K562 (cell line): ENCODE data around the gene RAB7A. TPM values are rescaled to one million over a fixed set of nuclear protein-coding genes. Genes with fewer than 3 reads are reported as not detected.

ENCODE experiments used
- CBFB ChIP-seq: sonication (generic); formaldehyde crosslinking; IDR thresholded peaks from 2 replicates; pipeline ENCODE4 v1.4.0; 2020; ENCODE audit warnings: mild to moderate bottlenecking, missing genetic modification reagents
- CBX3 ChIP-seq, 2 experiments: IDR thresholded peaks; 1 replicate in 1 of 2; 2 replicates in 1 of 2; pipeline ENCODE4 v1.6.1; 2012; ENCODE audit warnings: inconsistent platforms in 2 of 2, low read length in 2 of 2, borderline replicate concordance in 1 of 2, control low read depth in 1 of 2
- CBX5 ChIP-seq: IDR thresholded peaks from 2 replicates; pipeline ENCODE4 v1.6.1; 2014; ENCODE audit warnings: low read depth, borderline replicate concordance
- FOXK2 ChIP-seq, 2 experiments: fragments of 450-650 bp; IDR thresholded peaks in 1 of 2; conservative IDR thresholded peaks in 1 of 2; 2 replicates each; pipeline ENCODE4 v1.6.1; 2016; ENCODE audit warnings: low read depth in 2 of 2, mild to moderate bottlenecking in 1 of 2
- HDAC2 ChIP-seq: fragments of 450-650 bp; IDR thresholded peaks from 2 replicates; pipeline ENCODE4 v1.6.1; 2016; ENCODE audit warnings: mild to moderate bottlenecking
- ID3 ChIP-seq, 2 experiments: fragments of 250-450 bp in 1 of 2; fragments of 450-650 bp in 1 of 2; sonication (Bioruptor Pico) in 1 of 2; IDR thresholded peaks; 2 replicates each; pipeline versions ENCODE4 v1.6.1 to v1.8.0; 2016 to 2021; ENCODE audit warnings: mild to moderate bottlenecking in 2 of 2, moderate library complexity in 2 of 2, missing compliant biosample characterization in 1 of 2, missing genetic modification characterization in 1 of 2
- L3MBTL2 ChIP-seq: fragments of 450-650 bp; IDR thresholded peaks from 2 replicates; pipeline ENCODE4 v1.6.1; 2016; ENCODE audit warnings: mild to moderate bottlenecking, moderate library complexity
- MCM5 ChIP-seq: fragments of 450-650 bp; IDR thresholded peaks from 2 replicates; pipeline ENCODE4 v1.6.1; 2016; ENCODE audit warnings: low read depth
- RB1 ChIP-seq: fragments of 450-650 bp; IDR thresholded peaks from 2 replicates; pipeline ENCODE4 v1.6.1; 2017; ENCODE audit warnings: low read depth, mild to moderate bottlenecking
- RBM34 ChIP-seq: fragments of 200-400 bp; formaldehyde crosslinking; IDR thresholded peaks from 2 replicates; pipeline ENCODE4 v1.6.1; 2018; ENCODE audit warnings: low read length, borderline replicate concordance; ENCODE audit not compliant: insufficient read depth
- RCOR1 ChIP-seq, 2 experiments: IDR thresholded peaks; 2 replicates each; pipeline ENCODE4 v1.6.1; 2012; ENCODE audit warnings: low read depth in 2 of 2, low read length in 2 of 2, borderline replicate concordance in 1 of 2, improper control_type of control experiment in 1 of 2
- THRA ChIP-seq: fragments of 450-650 bp; IDR thresholded peaks from 2 replicates; pipeline ENCODE4 v1.6.1; 2017; ENCODE audit warnings: mild to moderate bottlenecking, moderate library complexity
- TOE1 ChIP-seq, 2 experiments: fragments of 450-650 bp in 1 of 2; sonication (generic) in 1 of 2; formaldehyde crosslinking in 1 of 2; IDR thresholded peaks; 2 replicates each; pipeline versions ENCODE4 v1.7.1 to v1.8.0; 2016 to 2022; ENCODE audit warnings: borderline replicate concordance in 2 of 2, mild to moderate bottlenecking in 2 of 2, antibody characterized with exemption in 1 of 2, inconsistent platforms in 1 of 2, low read depth in 1 of 2, missing genetic modification reagents in 1 of 2, moderate library complexity in 1 of 2
- ZBTB1 ChIP-seq: sonication (generic); formaldehyde crosslinking; IDR thresholded peaks from 2 replicates; pipeline ENCODE4 v1.8.1; 2023; ENCODE audit warnings: missing genetic modification reagents, low read depth, mild to moderate bottlenecking, borderline replicate concordance
- ZNF274 ChIP-seq: IDR thresholded peaks from 2 replicates; pipeline ENCODE4 v1.6.1; 2011; ENCODE audit warnings: low read depth, mild to moderate bottlenecking, low read length, moderate library complexity, borderline replicate concordance
- ZNF518B ChIP-seq: fragments of 250-450 bp; sonication (Bioruptor Pico); IDR thresholded peaks from 2 replicates; pipeline ENCODE4 v1.5.0; 2021; ENCODE audit warnings: mild to moderate bottlenecking, moderate library complexity
- polyA plus RNA-seq, 8 experiments: library from polyadenylated mRNA; depleted of rRNA in 4 of 8; stranded (reverse) in 5 of 8; unstranded in 3 of 8; fragments of >200 nt; fragmentation: Nextera tagmentation in 2 of 8; fragmentation: Illumina TruSeq in 1 of 8; extraction: Ambion mirVana in 2 of 8; extraction: Trizol in 1 of 8; gene quantifications; 2 replicates each; pipeline versions ENCODE4 v1.2.1 to v1.2.3, GENCODE V29; 2011 to 2014; ENCODE audit warnings: inconsistent platforms in 1 of 8, missing spikeins in 1 of 8
- total RNA-seq, 7 experiments: library from RNA; depleted of rRNA in 6 of 7; stranded (reverse); fragments of >200 nt in 6 of 7; fragmentation: Illumina TruSeq in 2 of 7; extraction: Trizol in 2 of 7; gene quantifications; 2 replicates each; pipeline versions ENCODE4 v1.2.1 to v1.2.3, GENCODE V29; 2011 to 2021; ENCODE audit warnings: low replicate concordance in 1 of 7
- TF ChIP-seq, protein P1 (sequence below): IDR thresholded peaks from 2 replicates; pipeline ENCODE4 v1.6.1; 2011; ENCODE audit warnings: borderline replicate concordance, low read depth, mild to moderate bottlenecking, moderate library complexity, low read length; ENCODE audit not compliant: insufficient read depth, poor library complexity, severe bottlenecking

Gene RAB7A
- total and polyA plus RNA-seq, 9 of the 15 experiments (the other 6 are each of a cell fraction or from before 2014, with no cell fraction given), result 30.9 to 204 (median 72.8) TPM

DNA sequence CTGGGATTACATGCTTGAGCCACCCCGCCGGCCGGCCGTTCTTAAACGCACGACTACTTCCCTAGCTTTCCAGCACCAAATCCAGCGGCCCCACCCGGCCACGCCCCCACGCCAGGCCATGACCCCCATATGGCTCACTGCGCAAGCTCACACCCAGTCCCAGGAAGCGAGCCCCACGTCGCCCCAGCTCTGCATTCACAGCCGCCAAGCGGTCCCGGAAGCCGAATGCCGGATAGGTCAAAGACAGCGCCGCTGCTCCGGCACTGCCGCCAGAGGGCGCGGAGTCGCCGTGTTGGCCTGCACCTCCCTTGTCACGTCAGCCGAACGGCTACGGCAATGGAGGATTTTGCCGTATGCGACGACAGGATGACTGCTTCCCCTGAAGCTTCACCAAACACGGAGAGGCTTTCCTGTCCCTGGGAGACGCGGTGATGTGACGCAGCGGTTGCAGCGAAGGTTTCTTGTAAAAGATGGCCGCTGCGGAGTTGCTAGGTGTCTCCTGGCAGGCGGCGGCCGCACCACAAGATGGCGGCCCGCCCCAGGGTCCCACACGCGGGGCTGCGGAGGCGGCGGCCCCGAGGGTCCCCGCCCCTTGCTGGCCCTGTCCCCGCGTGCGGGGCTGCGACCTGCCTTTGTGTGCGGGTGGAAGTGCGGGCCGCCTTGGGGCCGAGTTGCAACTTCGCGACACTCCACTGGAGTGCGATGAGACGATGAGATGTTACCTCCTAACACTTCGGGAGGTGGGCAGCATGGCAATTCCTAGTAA, 45.2 kb upstream of the RAB7A start (continued):
- TF ChIP-seq, protein P1, sequence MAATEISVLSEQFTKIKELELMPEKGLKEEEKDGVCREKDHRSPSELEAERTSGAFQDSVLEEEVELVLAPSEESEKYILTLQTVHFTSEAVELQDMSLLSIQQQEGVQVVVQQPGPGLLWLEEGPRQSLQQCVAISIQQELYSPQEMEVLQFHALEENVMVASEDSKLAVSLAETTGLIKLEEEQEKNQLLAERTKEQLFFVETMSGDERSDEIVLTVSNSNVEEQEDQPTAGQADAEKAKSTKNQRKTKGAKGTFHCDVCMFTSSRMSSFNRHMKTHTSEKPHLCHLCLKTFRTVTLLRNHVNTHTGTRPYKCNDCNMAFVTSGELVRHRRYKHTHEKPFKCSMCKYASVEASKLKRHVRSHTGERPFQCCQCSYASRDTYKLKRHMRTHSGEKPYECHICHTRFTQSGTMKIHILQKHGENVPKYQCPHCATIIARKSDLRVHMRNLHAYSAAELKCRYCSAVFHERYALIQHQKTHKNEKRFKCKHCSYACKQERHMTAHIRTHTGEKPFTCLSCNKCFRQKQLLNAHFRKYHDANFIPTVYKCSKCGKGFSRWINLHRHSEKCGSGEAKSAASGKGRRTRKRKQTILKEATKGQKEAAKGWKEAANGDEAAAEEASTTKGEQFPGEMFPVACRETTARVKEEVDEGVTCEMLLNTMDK, result peak; percentile 89
- TF ChIP-seq ZNF274, result no peak
- TF ChIP-seq THRA, result no peak
- TF ChIP-seq RB1, result peak; percentile 41
- TF ChIP-seq TOE1 (IDR thresholded peaks at IDR 0.05; ENCODE audit: borderline replicate concordance), result peak; percentile 63; the same call in 1 of the 2 replicates
- TF ChIP-seq TOE1 (CRISPR knock-in tag; IDR thresholded peaks at IDR 0.05; ENCODE audit: borderline replicate concordance, low read depth), result no peak; the same call in 1 of the 2 replicates
- no peak for TF ChIP-seq RBM34
- TF ChIP-seq CBFB, result peak; percentile 45; the same call in 1 of the 2 replicates
- peak; percentile 85; the same call in 1 of the 2 replicates for TF ChIP-seq ZBTB1 (CRISPR knock-in tag)
- peak in 1 of 2 experiments; percentile 55; a peak in 1 of 3 replicates for TF ChIP-seq CBX3 (IDR thresholded peaks at IDR 0.05; ENCODE audit: borderline replicate concordance in 1 of 2, low read length in 2 of 2)
- TF ChIP-seq ZNF518B (CRISPR knock-in tag), result no peak
- no peak for TF ChIP-seq ID3 (CRISPR knock-in tag; IDR thresholded peaks at IDR 0.05)
- peak; percentile 63 for TF ChIP-seq ID3 (tag; IDR thresholded peaks at IDR 0.05)
- no peak for TF ChIP-seq MCM5
- TF ChIP-seq CBX5, result no peak
- TF ChIP-seq L3MBTL2, result peak; percentile 79; the same call in 1 of the 2 replicates
- TF ChIP-seq RCOR1 (IDR thresholded peaks at IDR 0.05; ENCODE audit: borderline replicate concordance in 1 of 2, low read depth in 2 of 2, low read length in 2 of 2), result no peak
- TF ChIP-seq HDAC2, result no peak
- peak in 1 of 2 experiments; percentile 59; a peak in 2 of 4 replicates for TF ChIP-seq FOXK2 (conservative IDR thresholded peaks at IDR 0.05 in 1 of 2, IDR thresholded peaks at IDR 0.05 in 1 of 2; ENCODE audit: low read depth in 2 of 2)
